Measurements from ENCODE around the gene ERBB4.
"Not testable (repeated sequence)": the region's sequence is repeated elsewhere in the genome, so short reads cannot be mapped to it uniquely, and the experiment has no call there.

Gene ERBB4

DNA sequence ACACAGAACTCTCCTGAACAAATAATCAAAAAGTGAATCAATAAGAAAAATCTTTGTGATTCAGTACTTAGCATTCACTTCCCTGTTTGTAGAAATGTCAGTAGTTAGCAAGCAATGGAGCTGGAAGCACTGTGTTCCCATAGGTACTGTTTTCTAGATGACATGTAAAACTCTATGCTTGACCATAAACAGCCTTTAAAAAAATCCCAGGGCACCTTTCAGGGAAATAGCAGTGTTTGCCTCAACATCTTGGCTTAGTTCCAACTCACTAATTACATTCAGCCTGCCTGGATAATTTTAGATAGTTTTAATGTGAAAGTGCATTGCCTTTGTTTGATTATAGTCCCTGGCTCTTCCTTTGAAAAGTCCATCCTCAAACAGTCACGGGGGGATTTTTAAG lies 721.8 kb downstream of the ERBB4 start:
- no peak for DNase-seq (ENCODE audit: low read depth)

DNA sequence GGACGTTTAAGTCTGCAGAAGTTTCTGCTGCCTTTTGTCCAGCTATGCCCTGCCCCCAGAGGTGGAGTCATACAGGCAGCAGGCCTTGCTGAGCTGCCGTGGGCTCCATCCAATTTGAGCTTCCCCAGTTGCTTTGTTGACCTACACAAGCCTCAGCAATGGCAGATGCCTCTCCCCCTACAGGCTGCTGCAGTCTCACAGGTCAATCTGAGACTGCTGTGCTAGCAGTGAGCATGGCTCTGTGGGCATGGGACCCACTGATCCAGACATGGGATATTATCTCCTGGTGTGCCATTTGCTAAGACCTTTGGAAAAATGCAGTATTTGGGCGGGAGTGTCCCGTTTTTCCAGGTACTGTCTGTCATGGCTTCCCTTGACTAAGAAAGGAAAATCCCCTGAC lies 726.0 kb downstream of the ERBB4 start:
- DNase-seq (ENCODE audit: low read depth), result no peak

DNA sequence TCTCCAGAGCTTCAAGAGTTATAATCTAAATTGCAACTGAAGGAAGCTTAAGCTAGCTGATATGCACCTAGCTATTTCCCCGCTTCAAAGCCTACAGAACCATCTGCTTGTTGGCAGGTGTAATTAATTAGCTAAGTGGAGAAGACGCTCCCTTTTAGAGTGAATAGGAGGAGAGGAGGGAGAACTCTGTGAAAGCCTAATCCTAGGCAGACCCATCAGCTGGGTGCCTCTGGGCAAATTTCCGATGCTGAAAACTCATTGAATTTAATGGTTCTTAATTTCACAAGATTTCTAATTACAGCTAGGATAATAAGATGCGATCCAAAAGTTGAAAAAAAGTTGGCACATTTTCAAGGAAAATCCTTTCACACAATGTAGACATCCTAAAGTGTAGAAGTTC lies 735.9 kb downstream of the ERBB4 start:
- no peak for DNase-seq (ENCODE audit: low read depth)

DNA sequence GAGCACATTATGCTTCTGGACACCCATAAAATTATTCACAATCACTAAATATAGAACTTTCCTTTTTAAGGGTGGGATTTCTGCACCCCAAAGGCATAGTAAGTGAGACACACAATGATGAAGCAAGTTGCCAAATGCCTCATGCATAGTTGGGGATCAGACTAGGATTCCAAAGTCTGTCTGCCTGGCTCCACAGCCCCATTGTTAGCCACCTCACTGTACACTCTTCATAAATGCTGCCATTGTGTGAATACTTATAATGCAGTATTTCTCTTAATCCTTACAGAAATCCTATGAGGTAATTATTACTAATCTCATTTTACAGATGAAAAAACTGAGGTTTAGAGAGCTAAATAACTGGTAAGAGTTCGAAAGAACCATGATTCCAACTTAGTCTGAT lies 738.6 kb downstream of the ERBB4 start:
- DNase-seq (ENCODE audit: low read depth), result no peak

DNA sequence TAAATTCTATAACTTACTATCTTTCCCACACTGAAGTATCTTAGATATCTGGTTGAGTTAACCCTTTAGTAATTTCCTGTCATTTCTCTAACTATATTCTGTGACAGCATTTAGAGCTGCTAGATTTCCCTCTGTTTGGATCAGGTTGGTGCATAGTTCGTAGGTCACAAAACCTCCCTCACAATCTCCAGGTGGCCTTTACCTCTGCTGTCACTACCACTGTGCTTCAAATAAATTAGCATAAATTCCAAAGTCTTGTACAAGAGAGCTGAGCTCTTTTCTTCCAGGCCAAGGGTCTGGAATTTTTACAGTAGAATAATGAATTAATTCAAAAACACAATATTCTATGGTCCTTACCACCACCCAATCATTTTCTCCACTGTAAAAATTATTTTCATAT lies 739.7 kb downstream of the ERBB4 start:
- no peak for DNase-seq (ENCODE audit: low read depth)

DNA sequence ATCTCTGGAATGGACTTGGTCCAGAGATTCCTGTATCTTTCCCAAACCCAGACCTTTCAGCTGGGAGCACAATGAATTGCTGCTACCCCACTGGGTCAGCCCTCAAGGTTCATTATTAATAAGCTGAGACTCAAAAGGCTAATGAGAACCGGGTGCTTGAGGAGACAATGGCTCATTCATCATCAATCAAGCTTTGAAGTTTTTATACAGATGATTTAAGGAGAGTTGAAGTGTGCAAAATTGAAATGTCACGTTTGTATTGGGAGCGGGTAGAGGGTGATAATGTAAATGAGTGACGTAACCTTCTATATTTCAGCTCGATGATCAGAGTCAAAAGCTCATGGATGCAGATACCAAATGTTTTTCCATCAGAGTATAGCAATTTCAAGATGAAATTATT lies 744.9 kb downstream of the ERBB4 start:
- DNase-seq (ENCODE audit: low read depth), result no peak

DNA sequence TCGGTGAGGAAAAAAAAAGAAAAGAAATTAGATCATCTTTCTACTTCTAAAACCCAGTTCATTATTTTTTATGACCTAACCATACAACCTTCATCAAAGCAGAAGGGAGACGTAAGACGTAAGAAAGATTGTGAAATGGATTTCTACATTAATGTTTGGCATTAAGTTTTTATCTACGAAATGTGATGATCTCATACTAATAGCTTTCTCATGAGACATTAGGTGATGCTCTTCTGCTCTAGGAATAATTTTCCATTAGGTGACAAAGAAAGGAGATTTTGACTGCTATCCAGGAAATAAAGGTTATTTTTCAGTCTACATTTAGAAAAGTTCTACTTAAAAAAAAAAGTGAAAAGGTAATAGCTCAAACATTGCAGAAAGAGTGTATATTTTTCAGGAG lies 748.6 kb downstream of the ERBB4 start:
- DNase-seq (ENCODE audit: low read depth), result no peak

DNA sequence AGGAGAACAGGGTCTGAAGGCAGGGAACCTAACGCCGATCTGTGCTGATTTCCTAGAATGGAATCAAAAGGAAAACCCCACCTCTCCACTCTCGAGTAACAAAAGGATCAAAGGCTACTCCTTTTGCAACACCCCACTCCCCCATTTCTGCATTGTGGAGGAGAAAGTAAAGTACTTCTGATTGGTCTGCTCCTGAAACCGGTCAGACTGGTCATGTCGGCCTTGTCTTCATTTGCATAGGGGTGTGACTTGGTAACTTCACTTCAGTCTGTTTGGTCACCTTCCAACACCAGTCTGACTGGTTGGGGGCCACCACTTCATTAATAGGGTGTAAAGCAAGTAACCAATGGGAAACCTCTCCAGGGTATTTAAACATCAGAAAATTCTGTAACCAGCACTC lies 771.9 kb downstream of the ERBB4 start:
- no peak for DNase-seq (ENCODE audit: low read depth)

DNA sequence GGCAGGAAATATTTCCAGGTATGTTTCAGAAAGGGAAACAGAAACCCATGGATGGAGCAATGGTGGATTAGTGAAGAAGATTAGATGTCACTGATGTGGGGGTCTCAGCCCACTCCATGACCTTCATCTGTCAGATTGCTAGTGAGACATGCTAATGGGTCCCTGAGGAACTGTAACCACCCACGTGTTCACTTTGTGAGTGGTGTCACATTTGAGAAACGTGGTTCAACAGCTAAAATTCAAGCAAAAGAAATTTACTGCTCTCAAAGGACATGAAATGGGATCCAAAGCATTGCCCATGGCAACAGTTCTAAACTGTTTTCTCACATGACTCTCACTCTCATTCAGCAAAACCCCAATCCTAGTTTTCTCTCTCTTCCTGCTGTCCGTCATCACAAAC lies 776.1 kb downstream of the ERBB4 start:
- no peak for DNase-seq (ENCODE audit: low read depth)

DNA sequence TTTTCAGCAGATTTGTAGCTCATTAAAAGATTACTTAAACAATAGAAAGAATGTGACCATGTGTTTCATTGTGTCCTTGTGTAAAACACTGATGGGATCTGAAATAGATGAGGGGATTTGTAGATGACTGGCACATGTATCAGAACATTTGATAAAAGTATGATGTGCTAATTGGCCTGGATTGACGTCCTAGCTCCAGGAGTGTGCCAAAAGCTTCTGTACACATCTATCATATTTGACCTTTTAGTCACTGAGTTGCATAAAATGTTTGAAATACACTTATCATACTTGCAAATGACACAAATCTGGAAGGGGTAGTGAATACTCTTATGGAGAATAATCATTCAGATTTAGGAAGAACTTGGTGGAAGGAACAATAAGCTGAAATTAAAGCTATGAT lies 778.5 kb downstream of the ERBB4 start:
- no peak for DNase-seq (ENCODE audit: low read depth)

DNA sequence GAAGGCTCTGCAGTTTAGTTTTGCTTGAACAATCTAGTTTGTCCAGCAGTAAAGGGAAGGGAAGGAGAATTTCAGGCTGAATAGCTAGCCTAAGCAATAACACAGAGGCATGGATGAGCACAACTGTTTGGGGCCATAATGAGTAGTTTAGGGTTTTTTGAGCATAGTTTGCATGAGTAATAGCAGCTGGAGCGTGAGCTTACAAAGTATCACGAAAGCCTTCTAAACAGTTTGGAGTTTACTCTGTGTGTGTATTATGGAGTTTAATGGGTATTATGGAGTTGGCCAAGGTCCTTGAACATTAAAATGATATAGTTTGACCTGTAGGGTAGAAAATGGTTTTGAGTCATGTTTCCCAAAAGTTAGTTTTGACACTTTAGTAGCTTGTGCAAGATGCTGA lies 782.3 kb downstream of the ERBB4 start:
- no peak for DNase-seq (ENCODE audit: low read depth)

DNA sequence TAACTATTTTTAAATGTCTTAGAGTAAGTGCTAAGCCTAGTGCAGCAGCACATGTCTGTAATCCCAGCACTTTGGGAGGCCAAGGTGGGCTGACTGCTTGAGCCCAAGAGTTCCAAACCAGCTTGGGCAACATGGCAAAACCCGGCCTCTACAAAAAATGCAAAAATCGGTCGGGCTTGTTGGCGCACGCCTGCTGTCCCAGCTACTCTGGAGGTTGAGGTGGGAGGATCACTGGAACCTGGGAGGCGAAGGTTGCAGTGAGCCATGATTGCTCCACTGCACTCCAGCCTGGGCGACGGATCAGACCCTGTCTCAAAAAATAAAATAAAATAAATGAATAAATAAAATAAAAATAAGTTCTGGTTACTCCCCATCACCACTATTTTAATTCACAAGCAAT lies 783.4 kb downstream of the ERBB4 start:
- DNase-seq (ENCODE audit: low read depth), result no peak

DNA sequence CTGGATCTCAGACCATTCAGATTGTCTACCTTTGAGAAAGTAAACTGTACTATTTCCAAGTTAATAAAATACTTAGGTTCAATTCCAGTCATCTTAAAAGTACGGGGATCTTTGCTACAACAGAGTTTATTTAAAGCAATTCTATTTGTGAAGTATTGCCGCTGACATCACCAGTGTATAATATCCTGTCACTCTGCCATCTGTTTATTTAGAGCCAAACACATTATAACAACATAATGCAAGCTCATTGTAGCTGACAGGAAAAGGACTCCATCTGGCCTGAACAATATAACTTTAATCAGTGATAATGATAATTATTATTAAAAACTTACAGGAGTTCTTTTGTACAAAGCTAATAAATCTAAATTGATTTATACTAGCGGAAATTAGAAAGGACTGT lies 786.8 kb downstream of the ERBB4 start:
- DNase-seq (ENCODE audit: low read depth), result no peak

DNA sequence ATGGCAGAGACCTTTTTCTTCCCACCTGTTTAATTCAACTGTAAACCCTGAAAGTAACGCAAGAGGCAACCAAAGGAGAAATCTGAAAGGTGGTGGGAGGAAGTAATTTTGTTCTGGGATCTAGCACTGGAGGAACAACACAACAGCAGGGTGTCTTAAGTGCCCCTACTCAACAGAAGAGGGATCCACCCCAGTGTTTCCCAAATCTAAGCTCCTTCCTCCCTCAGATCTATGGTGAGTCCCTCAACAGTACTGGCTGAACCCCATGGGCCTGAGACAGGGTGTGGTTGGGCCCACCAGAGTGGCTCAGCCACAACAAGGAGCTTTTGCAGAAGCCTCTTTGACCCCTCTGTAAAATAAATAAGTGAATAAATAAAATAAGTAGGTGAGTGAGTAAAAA lies 790.3 kb downstream of the ERBB4 start:
- DNase-seq (ENCODE audit: low read depth), result no peak

DNA sequence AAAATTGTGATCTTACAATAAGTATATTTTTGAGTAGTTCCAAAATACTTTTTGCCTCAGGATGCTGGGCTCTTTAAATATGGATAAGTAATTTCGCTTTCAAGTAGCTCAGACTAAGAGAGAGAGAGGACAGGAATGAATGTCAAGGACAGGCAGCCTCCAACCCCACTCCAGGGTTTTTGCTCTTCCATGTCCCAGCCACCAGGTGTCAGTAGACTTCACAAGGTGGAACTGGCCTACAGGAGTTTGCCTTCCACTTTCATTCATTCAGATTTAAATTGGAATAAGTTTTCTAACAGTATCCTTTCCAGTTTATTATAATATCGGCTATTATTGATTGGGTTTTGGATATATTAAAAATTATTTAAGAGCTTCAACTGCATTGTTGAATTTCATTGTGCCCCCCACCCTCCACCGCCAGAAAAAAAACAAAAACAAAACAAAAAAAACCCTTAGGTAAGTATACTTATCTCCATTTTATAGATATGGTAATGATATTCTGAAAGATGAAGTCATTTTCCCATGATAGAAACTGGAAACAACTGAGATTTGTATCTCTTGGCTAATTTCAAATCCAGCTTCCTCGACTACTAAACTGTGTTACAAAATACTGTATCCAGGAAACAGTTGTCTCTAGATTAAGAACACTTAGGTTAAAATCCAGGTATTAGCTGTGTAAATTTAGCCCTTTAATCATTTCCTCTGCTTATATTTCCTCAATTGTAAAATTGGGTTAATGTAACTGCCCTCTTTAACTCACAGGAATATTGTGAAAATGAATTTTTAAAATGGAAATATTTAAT lies 793.1 kb downstream of the ERBB4 start:
- DNase-seq (ENCODE audit: low read depth), result no peak

DNA sequence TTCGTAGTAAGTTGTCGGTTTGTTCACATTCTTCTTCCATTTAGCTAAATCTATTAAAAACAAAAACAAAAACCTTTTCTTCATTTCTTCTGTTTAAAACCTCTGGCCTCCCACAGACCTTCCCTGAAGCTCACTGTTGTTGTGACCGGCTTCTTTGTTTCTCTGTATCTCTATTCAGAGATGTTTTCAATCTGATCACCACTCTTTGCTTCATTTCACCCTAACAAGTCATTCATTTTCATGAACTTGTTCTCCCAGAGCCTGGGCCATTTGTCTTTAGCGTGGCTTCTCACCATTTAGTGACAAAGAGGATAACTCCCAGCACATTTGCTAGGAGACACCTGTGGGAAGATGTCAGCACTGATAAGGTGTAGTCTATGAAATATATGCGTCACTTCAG lies 794.2 kb downstream of the ERBB4 start:
- no peak for DNase-seq (ENCODE audit: low read depth)

DNA sequence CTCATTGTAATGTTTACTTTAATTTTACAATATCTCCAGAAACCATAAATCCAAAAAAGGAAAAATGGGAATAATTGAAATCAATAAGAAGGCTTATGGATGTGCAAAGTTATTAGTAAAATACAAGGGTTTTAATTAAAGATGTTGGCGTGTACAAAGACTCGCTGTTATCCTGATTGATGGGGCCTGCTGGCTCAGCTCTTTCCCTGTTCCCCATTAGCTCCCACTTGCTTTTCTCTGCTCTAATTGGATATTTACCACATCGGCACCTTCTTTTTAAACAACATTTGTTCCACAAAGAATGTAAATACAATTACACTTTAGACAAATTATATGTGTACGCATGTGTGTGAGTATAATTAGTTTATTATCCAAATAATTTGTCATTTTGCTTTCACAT lies 796.6 kb downstream of the ERBB4 start:
- DNase-seq (ENCODE audit: low read depth), result no peak

DNA sequence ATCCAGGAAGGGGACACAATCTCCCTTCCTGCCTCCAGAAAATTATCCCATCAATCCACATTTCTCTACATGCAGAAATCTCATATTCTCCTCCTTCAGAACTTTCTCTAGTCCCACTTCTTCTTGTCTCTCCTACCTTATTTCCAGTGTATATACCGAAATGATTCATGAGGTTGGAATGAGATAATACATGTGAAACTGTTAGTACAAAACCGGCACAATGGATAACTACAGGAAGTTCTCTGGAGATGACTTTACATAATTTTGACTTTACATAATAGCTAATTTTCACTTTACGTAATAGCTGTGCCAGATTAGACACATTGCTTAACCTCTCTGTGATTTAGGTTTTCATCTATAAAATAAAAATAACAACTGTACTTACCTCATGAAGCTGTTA lies 801.3 kb downstream of the ERBB4 start:
- DNase-seq (ENCODE audit: low read depth), result no peak

DNA sequence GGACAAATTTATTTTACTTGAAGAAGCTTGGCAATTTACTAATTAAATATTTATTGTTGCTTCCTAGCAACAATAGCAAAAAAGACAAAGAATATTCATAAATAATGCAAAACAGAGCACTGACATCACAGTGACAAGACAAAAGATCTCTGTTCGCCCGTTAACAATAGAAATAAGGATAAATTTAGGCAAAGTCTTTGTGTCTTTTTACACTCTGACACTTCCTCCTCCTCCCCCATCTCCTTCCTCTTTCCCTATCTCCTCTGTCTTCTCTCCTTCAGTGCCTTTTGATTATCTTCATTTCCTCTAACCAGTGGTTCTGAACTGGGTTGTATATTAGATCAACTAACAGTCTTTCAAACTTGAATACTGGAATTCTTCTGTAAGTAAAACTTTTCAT lies 808.4 kb downstream of the ERBB4 start:
- DNase-seq (ENCODE audit: low read depth), result no peak

DNA sequence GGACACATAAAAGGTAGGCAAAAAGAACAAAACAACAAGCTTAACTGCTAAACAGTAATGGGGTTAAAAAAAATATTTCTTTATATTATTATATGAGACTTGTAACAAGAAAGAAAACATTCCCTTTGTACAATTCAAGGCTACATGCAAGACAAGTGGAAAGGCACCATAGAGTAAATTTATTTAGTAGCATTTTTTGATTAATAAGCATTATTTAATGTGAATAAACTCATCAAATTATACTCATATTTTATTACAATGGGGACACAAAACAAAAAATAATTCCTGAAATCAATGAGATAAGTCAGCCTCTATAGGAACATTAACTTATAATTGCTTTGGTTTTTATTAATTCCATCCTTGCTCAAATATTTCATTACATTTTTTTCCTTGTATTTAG lies 809.2 kb downstream of the ERBB4 start:
- no peak for DNase-seq (ENCODE audit: low read depth)

DNA sequence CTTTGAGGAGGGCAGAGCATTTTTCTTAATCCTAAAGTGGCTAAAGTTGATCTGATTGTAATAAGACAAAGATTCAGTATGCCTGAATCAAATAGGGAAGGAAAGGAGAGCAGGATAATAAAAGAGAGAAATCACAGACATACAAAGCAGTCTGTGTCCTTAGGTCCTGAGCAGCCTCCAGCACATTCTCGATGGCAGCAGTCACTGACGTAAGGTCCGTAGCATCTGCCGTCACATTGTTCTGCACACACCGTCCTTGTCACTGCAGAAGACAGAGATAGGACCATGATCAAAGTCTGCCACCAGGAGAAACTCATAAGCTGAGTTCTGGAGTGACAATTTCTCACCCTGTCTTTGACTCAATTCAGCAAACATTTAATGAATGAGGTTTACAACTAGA lies 813.7 kb downstream of the ERBB4 start:
- no peak for DNase-seq (ENCODE audit: low read depth)

DNA sequence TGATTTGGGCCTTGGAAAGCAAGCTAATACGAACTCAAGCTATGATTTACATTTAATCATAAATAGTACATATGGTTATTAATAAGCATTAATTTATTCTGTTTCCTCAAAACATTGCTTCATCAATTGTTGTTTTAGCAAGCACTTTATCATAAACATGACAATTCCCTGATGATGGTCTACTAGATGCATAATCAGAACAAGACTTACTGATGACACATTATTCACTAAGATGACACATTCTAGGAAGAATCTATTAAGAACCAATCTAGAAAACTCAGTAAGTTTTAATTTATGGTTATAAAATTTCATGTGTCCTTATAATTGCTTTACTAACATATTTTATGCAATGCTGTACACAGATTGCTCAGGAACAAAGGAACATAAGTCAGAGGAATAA lies 815.2 kb downstream of the ERBB4 start:
- no peak for DNase-seq (ENCODE audit: low read depth)

DNA sequence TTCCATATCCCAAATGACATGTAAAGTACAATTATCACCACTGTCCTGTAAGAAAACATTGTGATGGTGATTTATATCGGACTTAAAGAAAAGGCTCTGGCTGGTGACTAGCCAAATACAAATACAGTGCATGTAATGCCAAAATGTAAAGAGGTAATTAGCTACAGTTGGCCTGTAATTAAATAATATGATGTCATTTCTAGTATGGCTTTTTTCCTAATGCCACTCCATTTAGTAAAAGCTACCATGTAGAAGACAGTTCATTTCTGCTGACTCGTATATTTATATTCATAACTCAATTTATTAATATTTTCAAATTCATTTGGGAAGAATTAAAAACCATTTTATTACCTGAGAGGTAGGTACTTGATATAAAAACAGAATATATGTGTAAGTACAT lies 815.7 kb downstream of the ERBB4 start:
- DNase-seq (ENCODE audit: low read depth), result no peak

DNA sequence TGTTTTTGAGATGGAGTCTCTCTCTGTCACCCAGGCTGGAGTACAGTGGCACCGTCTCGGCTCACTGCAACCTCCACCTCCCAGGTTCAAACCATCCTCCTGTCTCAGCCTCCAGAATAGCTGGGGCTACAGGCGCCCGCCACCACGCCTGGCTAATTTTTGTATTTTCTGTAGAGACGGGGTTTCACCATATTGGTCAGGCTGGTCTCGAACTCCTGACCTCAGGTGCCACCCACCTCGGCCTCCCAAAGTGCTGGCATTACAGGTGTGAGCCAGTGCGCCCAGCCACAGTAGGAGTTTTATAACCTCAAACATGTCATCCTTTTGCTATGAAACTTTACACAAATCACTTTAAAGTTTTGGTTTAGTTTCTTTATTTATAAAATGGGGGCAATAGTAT lies 816.7 kb downstream of the ERBB4 start:
- DNase-seq (ENCODE audit: low read depth), result not testable (repeated sequence)

DNA sequence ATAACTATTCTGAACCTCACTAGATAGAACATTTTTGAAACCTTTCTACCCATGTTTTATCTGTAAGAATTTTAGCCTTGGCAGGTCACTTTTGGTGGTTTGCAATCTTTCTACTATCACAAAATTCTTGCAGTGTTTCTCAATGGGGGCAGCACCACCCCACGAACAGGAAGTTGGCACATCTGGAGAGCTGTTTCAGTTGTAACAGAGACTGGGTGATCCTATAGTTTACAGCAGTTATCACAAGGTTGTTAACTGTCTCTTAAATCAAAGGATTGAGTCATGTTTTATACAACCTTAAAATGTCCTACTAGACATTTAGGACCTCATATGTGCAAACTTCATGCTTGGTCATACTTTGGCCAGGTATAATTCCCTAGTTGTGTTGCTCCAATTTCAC lies 829.2 kb downstream of the ERBB4 start:
- no peak for DNase-seq (ENCODE audit: low read depth)
